NCI-H146 treated with DMSO at 0.1 percent for 48 hours (cell line): ENCODE results near the gene CHST9.
A peak's percentile ranks its signal among the peaks of the same experiment; 100 is the strongest.
"Not testable (repeated sequence)": the region's sequence is repeated elsewhere in the genome, so short reads cannot be mapped to it uniquely, and the experiment has no call there.

Experiments used
- DNase-seq: peaks from one replicate; lab custom pipeline; 2025; ENCODE audit not compliant: unreplicated experiment; lab: John Stamatoyannopoulos, UW

Gene CHST9

GRCh38 chr18:27185025-27185763 is at the start of gene CHST9:
Gene CHST9, minus strand, starts transcription at chr18:27185308. Its CDS starts 42,499 bp downstream, at chr18:27142809.
- DNase-seq, result peak; percentile 67

- not testable (repeated sequence) for DNase-seq
Observed at GRCh38 chr18:27232355-27232754, 47.2 kb upstream of the CHST9 start.

DNA sequence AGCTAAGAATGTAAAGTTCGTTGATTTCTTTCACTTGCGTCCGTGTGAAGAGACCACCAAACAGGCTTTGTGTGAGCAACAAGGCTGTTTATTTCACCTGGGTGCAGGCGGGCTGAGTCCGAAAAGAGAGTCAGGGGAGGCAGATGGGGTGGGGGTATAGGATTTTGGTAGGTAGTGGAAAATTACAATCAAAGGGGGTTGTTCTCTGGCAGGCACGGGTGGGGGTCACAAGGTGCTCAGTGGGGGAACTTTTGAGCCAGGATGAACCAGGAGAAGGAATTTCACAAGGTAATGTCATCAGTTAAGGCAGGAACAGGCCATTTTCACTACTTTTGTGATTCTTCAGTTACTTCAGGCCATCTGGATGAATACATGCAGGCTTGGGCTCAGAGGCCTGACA is 46.6 kb upstream of the CHST9 start:
- not testable (repeated sequence) for DNase-seq

DNA sequence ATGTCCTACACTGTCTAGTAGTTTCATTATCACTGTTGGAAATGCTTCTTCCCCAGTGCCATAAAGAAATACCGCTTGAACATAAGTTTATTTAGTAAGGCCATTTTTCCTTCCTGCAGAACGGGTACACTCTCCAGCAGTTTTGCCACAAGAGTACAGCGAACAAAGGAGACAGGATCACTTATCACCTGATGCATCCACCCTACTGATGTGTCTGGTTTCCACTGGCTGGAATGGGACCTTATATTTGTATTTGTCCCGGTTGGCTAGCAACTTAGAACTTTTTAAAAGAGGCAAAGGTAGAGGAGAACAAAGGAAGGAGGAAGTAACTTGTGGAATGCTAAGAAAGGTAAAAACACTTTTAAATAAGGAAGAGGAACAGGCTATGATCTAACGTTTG is 46.1 kb upstream of the CHST9 start:
- not testable (repeated sequence) for DNase-seq

- DNase-seq, result no peak
Observed at GRCh38 chr18:27227721-27228120, 42.6 kb upstream of the CHST9 start.

GRCh38 chr18:27226556-27227075 is 41.5 kb upstream of the CHST9 start:
- DNase-seq, result no peak

- DNase-seq, result no peak
Observed at GRCh38 chr18:27225947-27226481, 40.9 kb upstream of the CHST9 start.

- DNase-seq, result peak; percentile 85
Observed at GRCh38 chr18:27223526-27224291, 38.6 kb upstream of the CHST9 start.

GRCh38 chr18:27214831-27215230 is 29.7 kb upstream of the CHST9 start:
- DNase-seq, result no peak

DNA sequence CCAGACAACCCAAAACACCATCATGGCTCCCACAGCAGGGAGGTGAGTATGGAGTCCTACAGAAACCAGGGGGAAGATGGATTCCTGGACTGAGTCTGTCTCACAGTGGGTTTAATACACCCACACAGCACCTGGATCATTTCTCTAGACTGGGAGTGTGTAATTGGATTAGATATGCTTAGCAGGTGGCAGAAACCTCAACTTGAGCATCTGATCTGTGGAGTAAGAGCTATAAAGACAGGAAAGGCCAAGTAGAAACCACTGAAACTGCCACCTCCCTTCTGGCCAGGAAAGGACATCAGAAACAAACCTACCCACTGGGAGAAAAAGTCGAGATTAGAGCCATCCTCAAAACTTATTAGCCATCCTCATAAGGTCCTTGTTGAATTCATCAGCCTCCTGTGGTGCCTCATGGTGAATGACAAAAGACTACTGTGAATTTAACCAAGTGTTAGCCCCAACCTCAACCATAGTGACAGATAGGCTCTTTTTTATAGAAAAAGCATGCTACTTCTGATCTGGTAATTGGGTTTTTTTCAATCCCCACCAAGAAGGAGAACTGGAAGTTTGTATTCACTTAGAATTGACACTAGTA is 28.1 kb upstream of the CHST9 start:
- DNase-seq, result no peak

GRCh38 chr18:27211569-27211968 is 26.5 kb upstream of the CHST9 start:
- no peak for DNase-seq

- no peak for DNase-seq
Observed at GRCh38 chr18:27206411-27206810, 21.3 kb upstream of the CHST9 start.

DNA sequence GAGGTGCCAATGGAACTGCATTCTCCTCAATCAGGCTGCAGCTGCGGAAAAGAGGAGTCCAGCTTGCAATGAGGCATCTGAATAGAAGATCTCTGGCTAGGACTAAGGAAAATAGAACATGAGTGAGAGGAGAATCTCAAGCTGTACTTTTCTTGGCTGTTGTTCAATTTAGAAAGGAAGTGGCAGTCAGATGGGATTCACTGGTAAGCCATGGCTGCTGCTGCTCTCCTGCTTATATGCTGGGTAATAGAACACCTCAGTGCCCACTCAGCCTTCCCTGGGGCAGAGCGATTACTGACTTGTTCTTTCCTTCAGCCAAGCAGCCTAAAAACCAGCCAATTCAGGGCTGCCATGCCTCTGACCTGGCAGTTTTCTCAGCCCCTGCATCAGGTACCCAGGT is 17.6 kb upstream of the CHST9 start:
- DNase-seq, result no peak

DNA sequence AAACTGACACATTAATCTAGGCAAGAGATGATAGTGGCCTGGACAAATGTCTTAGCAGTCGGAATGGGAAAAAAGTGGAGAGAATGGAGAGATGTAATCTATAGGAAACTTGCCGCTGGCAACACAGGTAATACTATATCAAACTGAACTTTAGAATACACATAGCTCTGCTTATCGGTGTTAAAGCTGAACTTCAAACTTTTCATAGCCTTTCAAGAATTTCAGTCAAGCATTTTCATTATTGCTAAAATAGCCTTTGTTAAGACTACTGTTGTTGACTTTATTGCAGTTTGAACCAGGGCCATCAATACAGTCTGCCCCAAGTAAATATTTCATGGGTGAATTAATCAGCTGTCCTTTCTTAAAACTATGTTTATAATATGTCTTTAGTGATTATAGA is 12.9 kb upstream of the CHST9 start:
- DNase-seq, result peak; percentile 34

DNA sequence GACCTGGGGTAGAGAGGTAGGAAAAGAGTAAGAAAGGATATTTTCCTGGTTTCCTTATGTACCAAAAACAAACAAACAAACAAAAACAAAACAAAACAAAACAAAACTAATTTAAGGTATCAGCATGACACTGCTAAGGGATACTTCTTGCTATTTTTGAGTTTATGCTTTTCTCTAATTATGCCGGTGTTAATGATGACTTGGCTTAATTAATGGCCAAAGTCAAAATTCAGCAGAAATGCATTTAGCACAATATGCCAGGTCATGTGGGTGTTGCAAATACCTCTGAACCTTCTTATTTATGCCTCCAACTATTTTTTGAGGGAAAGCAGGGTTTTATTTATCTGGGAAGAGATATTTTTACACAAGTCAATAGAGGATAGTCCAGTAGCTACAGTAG is 3.2 kb upstream of the CHST9 start:
- no peak for DNase-seq

- DNase-seq, result no peak
Observed at GRCh38 chr18:27185897-27186296, 789 bp upstream of the CHST9 start.

GRCh38 chr18:27184115-27185024 is 738 bp downstream of the CHST9 start:
- DNase-seq, result peak; percentile 67

DNA sequence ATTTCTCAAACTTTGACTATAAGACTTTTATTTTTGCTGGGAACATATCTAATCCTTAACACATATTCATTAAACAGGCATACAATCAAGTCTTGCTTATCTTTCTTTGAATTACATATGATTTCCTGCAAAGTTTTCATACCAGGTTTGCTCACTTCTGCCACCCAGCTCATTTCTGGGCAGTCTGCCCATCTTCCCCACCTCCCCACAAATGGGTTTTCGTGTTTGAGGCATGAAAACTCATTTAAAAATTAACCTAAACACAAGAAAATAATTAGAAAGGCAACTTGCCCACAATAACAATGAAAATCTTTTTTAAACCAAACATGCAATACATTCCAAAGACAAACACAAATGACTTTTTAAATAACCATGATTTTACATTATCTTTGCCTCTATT is 3.4 kb downstream of the CHST9 start:
- no peak for DNase-seq

GRCh38 chr18:27178424-27178823 is 6.7 kb downstream of the CHST9 start:
- no peak for DNase-seq

- DNase-seq, result no peak
Observed at GRCh38 chr18:27175914-27176313, 9.2 kb downstream of the CHST9 start.
